Activated gamma-delta T cell (primary cell): Measurements from ENCODE around the gene C16orf96.
"Not testable (repeated sequence)": the region's sequence is repeated elsewhere in the genome, so short reads cannot be mapped to it uniquely, and the experiment has no call there.

Source experiments
- DNase-seq: peaks from one replicate; lab custom pipeline; 2025; lab: John Stamatoyannopoulos, UW

Gene C16orf96

GRCh38 chr16:4566144-4566543 lies 10.0 kb downstream of the C16orf96 start:
- no peak for DNase-seq

- DNase-seq, result no peak
Measured at GRCh38 chr16:4570086-4570485, 13.9 kb downstream of the C16orf96 start.

DNA sequence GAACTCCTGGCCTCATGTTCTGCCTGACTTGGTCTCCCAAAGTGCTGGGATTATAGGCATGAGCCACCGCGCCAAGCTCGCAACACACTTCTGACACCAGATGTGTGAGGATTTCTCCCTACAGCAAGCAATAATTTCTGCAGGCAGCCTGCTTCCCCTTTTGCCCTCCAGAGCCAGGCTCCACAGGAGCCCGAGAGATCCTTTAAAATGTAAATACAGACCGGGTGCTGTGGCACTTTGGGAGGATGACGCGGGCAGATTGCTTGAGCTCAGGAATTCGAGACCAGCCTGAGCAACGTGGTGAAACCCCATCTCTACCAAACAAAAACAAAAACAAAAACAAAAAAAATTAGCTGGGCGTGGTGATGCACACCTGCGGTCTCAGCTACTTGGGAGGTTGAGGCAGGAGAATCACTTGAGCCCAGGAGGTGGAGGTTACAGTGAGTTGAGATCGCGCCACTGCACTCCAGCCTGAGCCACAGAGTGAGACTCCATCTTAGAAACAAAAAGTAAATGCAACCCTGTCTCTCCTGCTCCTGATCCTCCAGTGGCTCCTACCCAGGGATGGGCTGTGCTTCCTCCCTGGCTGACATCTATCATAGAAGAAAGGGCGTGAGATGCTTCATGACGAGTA lies 14.7 kb downstream of the C16orf96 start:
- DNase-seq, result no peak

DNA sequence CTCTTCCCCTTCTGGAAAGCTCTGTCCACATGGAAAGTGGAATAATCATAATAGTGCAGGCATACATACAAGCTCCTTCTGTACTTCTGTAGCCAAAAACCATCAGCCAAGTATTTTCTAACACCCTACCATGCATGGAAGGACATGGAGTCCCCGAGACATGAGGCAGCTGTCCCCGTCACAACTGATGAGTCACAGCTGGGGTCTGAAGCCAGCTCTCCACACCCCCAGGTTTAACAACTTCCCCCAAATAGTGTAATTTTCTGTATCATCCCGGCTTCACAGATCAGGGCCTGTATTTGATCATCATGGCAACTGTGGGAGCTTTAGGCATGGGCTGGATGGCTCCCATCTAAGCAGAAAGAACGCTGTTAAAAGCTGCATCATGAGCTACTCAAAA lies 16.6 kb downstream of the C16orf96 start:
- no peak for DNase-seq

DNA sequence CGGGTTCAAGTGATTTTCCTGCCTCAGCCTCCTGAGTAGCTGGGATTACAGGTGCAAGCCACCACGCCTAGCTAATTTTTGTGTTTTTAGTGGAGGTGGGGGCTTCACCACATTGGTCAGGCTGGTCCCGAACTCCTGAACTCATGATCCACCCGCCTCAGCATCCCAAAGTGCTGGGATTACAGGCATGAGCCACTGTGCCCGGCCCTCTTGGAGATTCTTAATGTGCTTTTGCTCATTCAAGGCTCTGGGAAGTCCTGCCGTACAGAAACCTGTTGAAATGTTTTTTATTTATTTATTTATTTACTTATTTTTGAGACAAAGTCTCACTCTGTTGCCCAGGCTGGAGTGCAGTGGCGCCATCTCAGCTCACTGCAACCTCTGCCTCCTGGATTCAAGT lies 17.8 kb downstream of the C16orf96 start:
- DNase-seq, result not testable (repeated sequence)

DNA sequence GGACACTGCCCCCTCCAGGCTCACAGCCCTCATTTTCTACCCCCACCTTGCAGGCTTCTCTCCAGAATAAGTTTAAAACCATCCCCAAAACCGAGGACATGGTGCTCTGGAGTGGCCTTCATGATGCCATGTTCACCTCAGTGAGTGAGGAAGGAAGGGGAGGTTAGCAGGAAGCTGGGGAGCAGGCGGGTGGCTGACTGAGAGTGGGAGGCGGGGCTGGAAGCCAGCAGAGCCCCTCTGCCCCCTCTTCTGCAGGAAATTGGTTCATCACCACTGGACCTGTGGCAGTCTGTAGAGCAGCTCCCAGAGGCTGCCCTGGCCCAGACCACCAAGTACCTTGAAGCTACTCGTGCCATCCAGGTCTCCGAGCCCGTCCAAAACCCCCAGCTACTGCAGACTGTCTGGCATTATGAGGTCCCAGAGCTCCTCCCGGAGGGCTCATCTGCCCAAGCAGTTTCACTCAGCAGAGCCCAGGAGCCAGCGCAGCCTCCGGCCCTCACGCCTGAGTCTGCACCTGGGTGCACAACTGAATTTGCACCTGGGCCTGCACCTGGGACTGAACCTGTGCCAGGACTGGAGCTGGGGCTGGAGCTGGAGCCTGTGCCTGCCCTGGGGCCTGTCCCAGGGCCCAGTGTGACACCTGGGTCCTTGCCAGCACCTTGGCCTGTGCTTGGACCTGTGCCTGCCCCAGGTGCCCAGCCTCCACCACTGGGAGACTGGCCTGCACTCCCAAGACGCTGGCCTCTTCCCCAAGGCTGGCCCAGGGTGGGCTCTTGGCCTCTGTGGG lies 19.0 kb downstream of the C16orf96 start:
- DNase-seq, result no peak

- DNase-seq, result no peak
Measured at GRCh38 chr16:4576008-4576407, 19.9 kb downstream of the C16orf96 start.

- no peak for DNase-seq
Measured at GRCh38 chr16:4578961-4579530, 22.9 kb downstream of the C16orf96 start.

DNA sequence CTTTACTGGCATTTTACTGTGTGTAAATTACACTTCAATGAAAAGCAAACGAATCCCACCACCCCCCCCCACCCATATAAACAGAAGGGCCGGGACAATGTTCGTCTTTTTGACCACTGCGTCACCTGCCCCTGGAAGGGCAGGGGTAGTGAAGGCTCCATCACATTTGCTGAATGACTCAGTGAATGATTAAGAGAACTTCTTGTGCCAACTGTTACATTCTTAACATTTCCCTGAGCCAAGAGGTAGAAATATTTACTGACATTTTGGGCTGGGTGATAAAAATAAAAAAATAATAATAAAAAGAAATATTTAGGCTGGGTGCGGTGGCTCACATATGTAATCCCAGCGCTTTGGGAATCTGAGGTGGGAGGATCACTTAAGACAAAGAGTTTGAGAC lies 24.1 kb downstream of the C16orf96 start:
- no peak for DNase-seq

GRCh38 chr16:4583906-4584305 lies 27.8 kb downstream of the C16orf96 start:
- no peak for DNase-seq

- no peak for DNase-seq
Measured at GRCh38 chr16:4586291-4586690, 30.2 kb downstream of the C16orf96 start.

GRCh38 chr16:4588386-4588785 lies 32.2 kb downstream of the C16orf96 start:
- DNase-seq, result no peak

GRCh38 chr16:4588961-4589360 lies 32.8 kb downstream of the C16orf96 start:
- no peak for DNase-seq

DNA sequence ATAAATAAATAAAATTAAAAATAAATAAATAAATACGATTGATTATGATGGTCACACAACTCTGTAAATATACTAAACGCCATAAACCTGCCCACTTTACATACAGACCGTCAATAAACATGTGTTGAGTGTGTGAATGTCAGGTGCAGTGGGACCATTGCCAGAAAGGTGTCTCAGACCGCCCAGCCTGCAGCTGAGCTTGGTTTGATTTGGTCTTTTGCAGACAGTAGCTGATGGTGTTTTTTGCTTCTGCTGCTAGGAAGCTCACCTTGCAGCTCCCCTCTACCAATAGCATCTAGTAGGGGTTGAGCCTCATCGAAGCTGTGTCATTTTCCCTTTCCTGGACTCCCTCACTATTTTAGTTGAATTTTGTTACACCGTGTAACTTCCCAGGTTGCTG lies 35.1 kb downstream of the C16orf96 start:
- DNase-seq, result no peak

GRCh38 chr16:4591706-4592470 lies 35.7 kb downstream of the C16orf96 start:
- DNase-seq, result no peak

GRCh38 chr16:4593086-4593485 lies 36.9 kb downstream of the C16orf96 start:
- DNase-seq, result no peak

DNA sequence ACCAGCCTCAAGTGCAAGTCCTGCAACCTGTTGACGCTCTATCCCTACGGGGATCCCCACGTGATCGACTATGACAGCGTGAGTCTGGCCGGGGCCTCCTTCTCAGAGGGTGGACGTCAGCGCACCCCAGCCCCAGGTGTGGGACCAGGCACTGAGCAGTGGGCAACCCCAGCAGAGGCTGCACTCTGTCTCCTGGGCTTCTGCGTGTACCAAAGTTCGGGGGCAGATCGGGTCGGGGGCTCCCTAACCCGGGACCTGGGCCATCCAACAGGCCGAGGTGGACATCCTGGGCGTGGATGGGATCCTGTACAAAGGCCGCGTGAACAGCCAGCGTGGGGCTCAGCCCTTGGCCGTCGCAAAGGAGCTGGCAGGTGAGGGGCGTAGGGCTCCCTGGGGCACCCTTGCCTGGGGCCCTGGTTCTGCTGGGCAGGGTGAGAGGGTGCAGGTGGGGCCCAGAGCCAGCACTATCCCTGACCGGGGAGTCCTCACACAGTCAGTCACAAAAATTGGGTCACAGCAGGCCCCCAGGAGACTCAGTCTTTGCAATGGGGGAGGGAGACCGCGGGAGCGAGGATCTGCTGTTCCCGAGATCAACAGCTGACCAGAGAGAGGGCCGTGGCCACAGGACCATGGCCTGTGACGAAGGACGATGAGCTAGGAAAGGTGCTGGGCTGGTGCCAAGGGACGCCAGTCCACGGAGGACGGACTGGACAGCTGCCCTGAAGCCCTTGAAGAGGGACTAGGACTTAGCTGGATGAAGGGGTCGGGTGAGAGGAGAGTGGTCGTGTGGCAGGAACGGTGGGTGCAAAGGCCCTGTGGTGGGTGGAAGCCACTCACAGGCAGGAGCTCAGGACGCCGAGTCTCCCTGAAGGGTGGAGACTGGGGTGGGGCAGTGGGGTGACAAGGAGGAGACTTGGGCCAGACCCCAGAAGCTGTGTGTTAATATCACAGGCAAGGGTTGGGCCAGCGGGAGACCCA lies 38.6 kb downstream of the C16orf96 start:
- DNase-seq, result no peak

DNA sequence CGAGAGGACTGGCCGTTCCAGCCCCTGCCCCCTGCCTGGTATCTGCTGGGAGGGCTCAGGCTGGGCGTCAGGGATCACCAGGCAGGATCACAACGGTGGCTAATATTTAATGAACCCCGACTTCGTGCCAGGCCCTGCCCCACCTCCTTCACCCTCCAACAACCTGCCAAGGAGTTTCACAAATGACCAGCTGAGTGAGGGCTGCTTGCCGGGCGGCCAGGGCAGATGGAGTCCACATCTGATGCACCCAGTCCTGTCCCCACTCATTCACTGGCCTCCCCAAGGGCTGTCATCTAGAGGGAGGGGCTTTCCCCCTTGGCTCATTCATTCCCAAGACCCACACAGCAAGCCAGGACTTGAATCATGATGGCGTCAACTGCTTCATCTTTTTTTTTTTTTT lies 41.0 kb downstream of the C16orf96 start:
- no peak for DNase-seq

- DNase-seq, result no peak
Measured at GRCh38 chr16:4599037-4599436, 42.9 kb downstream of the C16orf96 start.

DNA sequence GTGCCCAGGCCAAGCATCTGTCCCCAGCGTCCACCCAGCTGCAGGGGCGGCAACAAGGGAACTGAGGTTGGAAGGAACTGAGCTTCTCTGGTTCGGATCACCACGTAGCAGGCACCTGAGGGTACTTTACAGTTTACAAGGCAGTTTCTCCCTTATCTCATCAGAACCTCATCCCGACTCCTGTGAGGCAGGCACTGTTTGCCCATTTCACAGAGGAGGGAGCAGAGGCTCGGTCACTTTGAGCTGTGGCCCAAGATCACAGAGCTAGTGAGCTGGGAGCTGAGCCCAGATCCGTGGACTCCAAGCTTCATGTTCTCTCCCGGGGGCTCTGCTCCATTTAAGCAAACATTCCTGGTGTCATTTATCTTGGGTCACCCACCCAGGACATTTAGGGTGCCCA lies 43.4 kb downstream of the C16orf96 start:
- no peak for DNase-seq
